Dermis lymphatic vessel endothelial cell (primary cell): ENCODE results near the gene PRAMEF33. TPM values are rescaled to one million over a fixed set of nuclear protein-coding genes. Genes with fewer than 3 reads are reported as not detected.

Experiments
- total RNA-seq: library from RNA; depleted of rRNA; stranded (reverse); fragments of >200 nt; gene quantifications from 2 replicates; pipeline ENCODE4 v1.2.1, GENCODE V29; 2014

PRAMEF33 gene, protein sequence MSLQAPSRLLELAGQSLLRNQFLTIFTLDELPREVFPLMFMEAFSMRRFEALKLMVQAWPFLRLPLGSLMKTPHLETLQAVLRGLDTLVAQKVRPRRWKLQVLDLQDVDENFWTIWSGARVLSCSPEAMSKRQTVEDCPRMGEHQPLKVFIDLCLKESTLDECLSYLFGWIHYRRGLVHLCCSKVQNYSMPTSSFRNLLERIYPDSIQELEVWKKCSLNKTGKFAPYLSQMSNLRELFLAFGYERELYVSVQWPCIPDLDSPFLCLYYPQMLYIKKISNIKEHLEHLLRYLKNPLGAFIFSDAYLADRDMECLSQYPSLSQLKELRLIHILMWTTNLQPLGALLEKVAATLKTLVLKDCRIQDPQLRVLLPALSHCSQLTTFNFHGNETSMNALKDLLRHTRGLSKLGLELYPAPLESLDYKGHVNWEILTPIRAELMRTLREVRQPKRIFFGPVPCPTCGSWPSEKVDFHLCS
- not detected in 2 replicates for total RNA-seq

DNA sequence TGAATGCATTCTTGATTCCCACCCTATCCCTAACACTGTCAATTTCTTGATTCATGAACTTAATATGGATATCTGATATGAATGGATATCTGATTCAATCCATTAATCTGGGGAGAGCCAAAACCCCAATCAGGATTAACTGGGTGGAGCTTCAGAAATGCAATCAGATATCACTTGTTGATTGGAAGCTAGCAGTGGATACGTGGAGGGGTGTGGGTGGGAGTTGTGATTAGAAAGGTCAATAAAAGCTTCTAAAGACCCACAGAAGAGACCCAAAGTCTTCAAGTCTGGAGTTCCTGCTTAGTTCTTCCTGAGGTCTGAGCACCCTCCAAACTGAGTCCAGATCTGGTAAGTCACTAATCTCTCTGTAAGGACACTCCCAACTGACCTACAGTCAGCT is at the start of gene PRAMEF33:
PRAMEF33 (plus strand) TSS at position 301 of the 400 bp plus-strand sequence. CDS start 2,416 bp downstream, outside the sequence.

DNA sequence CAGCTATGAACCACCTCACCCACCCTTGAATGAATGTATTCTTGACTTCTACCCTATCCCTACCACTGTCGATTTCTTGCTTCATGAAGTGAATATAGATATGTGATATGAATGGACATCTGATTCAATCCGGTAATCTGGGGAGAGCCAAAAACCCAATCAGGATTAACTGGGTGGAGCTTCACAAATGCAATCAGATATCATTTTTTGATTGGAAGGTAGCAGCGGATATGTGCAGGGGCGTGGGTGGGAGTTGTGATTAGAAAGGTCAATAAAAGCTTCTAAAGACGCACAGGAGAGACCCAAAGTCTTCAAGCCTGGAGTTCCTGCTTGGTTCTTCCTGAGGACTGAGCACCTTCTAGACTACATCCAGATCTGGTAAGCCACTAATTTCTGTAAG is 49.4 kb upstream of the PRAMEF33 start, which contains the start of gene PRAMEF5:
PRAMEF5 (plus strand) TSS at position 301 of the 400 bp plus-strand sequence. CDS start 5,071 bp downstream, outside the sequence.

DNA sequence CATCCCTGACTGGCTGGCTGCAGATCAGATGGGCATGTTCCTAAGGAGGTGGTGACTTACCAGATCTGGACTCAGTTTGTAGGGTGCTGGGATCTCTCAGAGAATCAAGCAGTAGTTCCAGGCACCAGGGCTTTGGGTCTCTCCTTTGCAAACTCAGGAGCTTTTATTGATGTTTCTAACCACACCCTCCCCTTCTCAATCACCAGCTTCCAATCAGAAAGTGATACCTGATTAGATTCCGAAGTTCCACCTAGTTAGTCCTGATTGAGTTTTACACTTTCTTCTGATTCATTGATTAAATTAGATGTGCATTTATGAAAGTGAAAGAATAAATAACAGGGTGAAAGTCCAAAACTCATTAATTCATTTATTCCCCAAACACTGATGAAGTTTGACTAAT is 18.3 kb upstream of the PRAMEF33 start, which contains the start of gene PRAMEF8:
PRAMEF8 (minus strand) TSS at position 101 of the 400 bp plus-strand sequence. CDS start 1,046 bp downstream, outside the sequence.

DNA sequence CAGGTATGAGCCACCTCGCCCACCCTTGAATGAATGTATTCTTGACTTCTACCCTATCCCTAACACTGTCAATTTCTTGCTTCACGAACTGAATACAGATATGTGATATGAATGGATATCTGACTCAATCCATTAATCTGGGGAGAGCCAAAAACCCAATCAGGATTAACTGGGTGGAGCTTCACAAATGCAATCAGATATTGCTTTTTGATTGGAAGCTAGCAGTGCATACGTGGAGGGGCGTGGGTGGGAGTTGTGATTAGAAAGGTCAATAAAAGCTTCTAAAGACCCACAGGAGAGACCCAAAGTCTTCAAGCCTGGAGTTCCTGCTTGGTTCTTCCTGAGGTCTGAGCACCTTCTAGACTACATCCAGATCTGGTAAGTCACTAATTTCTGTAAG is 11.9 kb downstream of the PRAMEF33 start, which contains the start of gene PRAMEF15:
PRAMEF15 (plus strand) TSS at position 301 of the 400 bp plus-strand sequence. CDS start 2,827 bp downstream, outside the sequence.

DNA sequence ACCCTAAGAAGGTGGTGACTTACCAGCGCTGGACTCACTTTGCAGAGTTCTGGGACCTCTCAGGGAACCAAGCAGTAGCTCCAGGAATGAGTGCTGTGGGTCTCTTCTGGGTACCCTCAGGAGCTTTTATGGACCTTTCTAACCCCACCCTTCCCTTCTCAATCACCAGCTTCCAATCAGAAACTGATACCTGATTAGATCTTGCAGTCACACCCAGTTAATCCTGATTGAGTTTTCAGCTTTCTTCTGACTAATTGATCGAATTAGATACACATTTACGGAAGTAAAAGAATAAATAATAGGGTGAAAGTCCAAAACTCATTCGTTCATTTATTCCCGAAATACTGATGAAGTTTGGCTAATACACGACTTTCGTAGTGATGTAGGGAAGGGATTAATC is 43.7 kb downstream of the PRAMEF33 start, which contains the start of gene PRAMEF14:
PRAMEF14 (minus strand) TSS at position 101 of the 400 bp plus-strand sequence. CDS start 1,820 bp downstream, outside the sequence.

Other genes starting within 250 kb of the PRAMEF33 start
- not detected in 2 replicates for gene PRAMEF27, start 247.0 kb upstream of the PRAMEF33 start, total RNA-seq
- not detected in 2 replicates for gene HNRNPCL3, start 242.8 kb upstream of the PRAMEF33 start, total RNA-seq
- not detected in 2 replicates for gene PRAMEF25, start 232.8 kb upstream of the PRAMEF33 start, total RNA-seq
- not detected in 2 replicates for gene HNRNPCL2, start 186.7 kb upstream of the PRAMEF33 start, total RNA-seq
- not detected in 2 replicates for gene PRAMEF26, start 147.5 kb upstream of the PRAMEF33 start, total RNA-seq
- gene HNRNPCL4, start 137.9 kb upstream of the PRAMEF33 start, total RNA-seq, result not detected in 2 replicates
- not detected in 2 replicates for gene PRAMEF9, start 131.7 kb upstream of the PRAMEF33 start, total RNA-seq
- gene PRAMEF13, start 102.1 kb upstream of the PRAMEF33 start, total RNA-seq, result not detected in 2 replicates
- gene PRAMEF18, start 77.4 kb upstream of the PRAMEF33 start, total RNA-seq, result not detected in 2 replicates
- gene PRAMEF5, start 49.3 kb upstream of the PRAMEF33 start, total RNA-seq, result not detected in 2 replicates
- gene PRAMEF8, start 18.4 kb upstream of the PRAMEF33 start, total RNA-seq, result not detected in 2 replicates
- not detected in 2 replicates for gene PRAMEF15, start 12.0 kb downstream of the PRAMEF33 start, total RNA-seq
- gene PRAMEF14, start 43.6 kb downstream of the PRAMEF33 start, total RNA-seq, result not detected in 2 replicates
- not detected in 2 replicates for gene PRAMEF19, start 68.4 kb downstream of the PRAMEF33 start, total RNA-seq
- gene PRAMEF17, start 86.1 kb downstream of the PRAMEF33 start, total RNA-seq, result not detected in 2 replicates
- gene PRAMEF20, start 106.9 kb downstream of the PRAMEF33 start, total RNA-seq, result not detected in 2 replicates
- gene LRRC38, start 210.5 kb downstream of the PRAMEF33 start, total RNA-seq, result 0.11 TPM in 1 of 2 replicates, not detected in the other